Stimulated activated CD4-positive, alpha-beta T cell treated with anti-CD3 and anti-CD28 coated beads, Interleukin-15, amount 100 ng/mL, for 1 hour (primary cell): ENCODE data around the gene RPL28.

Experiments
- DNase-seq, 2 donors: peaks; one replicate each; pipeline ENCODE4 v3.0.0-alpha.2; 2020; ENCODE audit warnings: low read depth in 1 of 2, low spot score in 1 of 2

RPL28 gene

GRCh38 chr19:55385724-55386492 lies at the start of gene RPL28:
RPL28 (plus strand) TSS chr19:55385932; CDS start chr19:55386358, 426 bp downstream.
- DNase-seq: peak; percentile 95 to 97

GRCh38 chr19:55336101-55336500 lies 49.6 kb upstream of the RPL28 start:
- DNase-seq: no peak

- peak; percentile 100 for DNase-seq
Observed at GRCh38 chr19:55339105-55339888, 46.4 kb upstream of the RPL28 start, which contains the start of gene KMT5C. KMT5C (plus strand) TSS chr19:55339876; CDS start chr19:55341937, 2,061 bp downstream.

- no peak for DNase-seq
Observed at GRCh38 chr19:55339889-55340783, 45.6 kb upstream of the RPL28 start.

GRCh38 chr19:55340784-55341147 lies 45.0 kb upstream of the RPL28 start:
- DNase-seq: no peak

- DNase-seq: peak in 1 of 2 donors; percentile 44
Observed at GRCh38 chr19:55341171-55341588, 44.6 kb upstream of the RPL28 start.

GRCh38 chr19:55341595-55342531 lies 43.9 kb upstream of the RPL28 start:
- no peak for DNase-seq

- DNase-seq: no peak
Observed at GRCh38 chr19:55344444-55344843, 41.3 kb upstream of the RPL28 start.

GRCh38 chr19:55345101-55345817 lies 40.5 kb upstream of the RPL28 start:
- DNase-seq: no peak

GRCh38 chr19:55345818-55346724 lies 39.7 kb upstream of the RPL28 start:
- DNase-seq: no peak

- no peak for DNase-seq
Observed at GRCh38 chr19:55346725-55347441, 38.8 kb upstream of the RPL28 start.

GRCh38 chr19:55347442-55348009 lies 38.2 kb upstream of the RPL28 start:
- no peak for DNase-seq

- no peak for DNase-seq
Observed at GRCh38 chr19:55348317-55349034, 37.3 kb upstream of the RPL28 start.

- no peak for DNase-seq
Observed at GRCh38 chr19:55350620-55351315, 35.0 kb upstream of the RPL28 start.

- DNase-seq: no peak
Observed at GRCh38 chr19:55352040-55352439, 33.7 kb upstream of the RPL28 start.

GRCh38 chr19:55352549-55353145 lies 33.1 kb upstream of the RPL28 start:
- DNase-seq: no peak
